Epithelial cell of umbilical artery (primary cell): ENCODE measurements around the gene TUBGCP6. TPM values are rescaled to one million over a fixed set of nuclear protein-coding genes. Genes with fewer than 3 reads are reported as not detected.

Experiments used
- total RNA-seq: library from RNA; depleted of rRNA; stranded (reverse); fragments of >200 nt; gene quantifications from 2 replicates; pipeline ENCODE4 v1.2.3, GENCODE V29; 2014

The TUBGCP6 gene, protein sequence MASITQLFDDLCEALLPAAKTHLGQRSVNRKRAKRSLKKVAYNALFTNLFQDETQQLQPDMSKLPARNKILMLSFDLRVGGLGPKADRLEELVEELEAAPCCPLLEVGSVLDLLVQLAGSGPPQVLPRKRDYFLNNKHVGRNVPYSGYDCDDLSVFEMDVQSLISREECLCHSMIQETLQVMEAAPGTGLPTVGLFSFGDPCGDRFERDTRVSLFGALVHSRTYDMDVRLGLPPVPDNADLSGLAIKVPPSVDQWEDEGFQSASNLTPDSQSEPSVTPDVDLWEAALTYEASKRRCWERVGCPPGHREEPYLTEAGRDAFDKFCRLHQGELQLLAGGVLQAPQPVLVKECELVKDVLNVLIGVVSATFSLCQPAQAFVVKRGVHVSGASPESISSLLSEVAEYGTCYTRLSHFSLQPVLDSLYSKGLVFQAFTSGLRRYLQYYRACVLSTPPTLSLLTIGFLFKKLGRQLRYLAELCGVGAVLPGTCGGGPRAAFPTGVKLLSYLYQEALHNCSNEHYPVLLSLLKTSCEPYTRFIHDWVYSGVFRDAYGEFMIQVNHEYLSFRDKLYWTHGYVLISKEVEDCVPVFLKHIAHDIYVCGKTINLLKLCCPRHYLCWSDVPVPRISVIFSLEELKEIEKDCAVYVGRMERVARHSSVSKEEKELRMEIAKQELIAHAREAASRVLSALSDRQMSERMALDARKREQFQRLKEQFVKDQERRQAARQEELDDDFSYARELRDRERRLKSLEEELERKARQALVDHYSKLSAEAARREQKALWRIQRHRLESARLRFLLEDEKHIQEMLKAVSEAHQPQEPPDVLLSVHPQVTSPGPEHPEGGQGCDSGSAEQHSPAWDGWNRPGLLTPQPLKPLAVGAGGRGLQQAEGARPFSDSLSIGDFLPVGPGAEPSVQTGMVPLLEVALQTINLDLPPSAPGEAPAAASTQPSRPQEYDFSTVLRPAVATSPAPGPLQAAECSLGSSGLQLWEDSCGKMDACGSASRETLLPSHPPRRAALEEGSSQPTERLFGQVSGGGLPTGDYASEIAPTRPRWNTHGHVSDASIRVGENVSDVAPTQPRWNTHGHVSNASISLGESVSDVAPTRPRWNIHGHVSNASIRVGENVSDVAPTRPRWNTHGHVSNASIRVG (N-terminal part only)
- total RNA-seq: 25.0 and 26.1 TPM in 2 replicates

DNA sequence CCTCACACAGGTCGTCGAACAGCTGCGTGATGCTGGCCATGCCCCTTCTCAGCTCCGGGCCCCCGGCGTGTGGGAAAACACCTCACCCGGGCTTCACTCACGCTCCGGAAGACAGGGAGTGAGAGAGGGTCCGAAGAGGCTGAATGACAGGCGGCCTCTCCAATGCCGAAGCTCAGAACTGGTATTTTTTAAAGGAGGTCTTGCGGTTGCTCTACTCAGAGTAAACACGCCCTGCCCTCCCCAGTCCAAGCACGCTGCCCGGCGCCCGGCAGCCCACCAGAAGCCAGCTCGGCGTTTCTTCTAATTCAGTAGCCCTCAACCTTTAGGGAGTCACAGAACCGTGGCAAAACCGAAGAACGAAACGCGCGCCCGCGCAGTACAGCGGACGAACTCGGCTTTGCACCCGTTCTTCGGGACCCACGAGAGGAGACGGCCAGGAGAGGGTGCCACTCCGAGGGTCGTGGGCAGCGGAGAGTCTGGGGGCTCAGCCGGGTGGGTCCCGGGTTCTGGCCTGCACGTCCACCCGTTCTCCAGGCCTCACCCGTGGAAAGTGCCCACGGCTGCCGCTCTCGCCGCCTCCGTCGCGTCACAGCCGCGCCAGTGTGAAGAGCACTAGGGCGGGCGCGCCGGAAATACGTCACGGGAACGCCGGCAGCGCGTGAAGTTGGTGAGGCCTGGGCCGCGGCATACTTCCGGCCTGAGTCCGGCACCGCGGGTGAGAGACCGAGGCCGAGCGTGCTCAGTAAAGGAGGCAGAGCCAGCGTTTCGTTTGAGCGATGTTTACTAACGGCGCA lies at the start of gene TUBGCP6:
Gene TUBGCP6 (minus strand): TSS at position 604 of the 794 bp plus-strand sequence. CDS start 564 bp downstream, at position 40.

DNA sequence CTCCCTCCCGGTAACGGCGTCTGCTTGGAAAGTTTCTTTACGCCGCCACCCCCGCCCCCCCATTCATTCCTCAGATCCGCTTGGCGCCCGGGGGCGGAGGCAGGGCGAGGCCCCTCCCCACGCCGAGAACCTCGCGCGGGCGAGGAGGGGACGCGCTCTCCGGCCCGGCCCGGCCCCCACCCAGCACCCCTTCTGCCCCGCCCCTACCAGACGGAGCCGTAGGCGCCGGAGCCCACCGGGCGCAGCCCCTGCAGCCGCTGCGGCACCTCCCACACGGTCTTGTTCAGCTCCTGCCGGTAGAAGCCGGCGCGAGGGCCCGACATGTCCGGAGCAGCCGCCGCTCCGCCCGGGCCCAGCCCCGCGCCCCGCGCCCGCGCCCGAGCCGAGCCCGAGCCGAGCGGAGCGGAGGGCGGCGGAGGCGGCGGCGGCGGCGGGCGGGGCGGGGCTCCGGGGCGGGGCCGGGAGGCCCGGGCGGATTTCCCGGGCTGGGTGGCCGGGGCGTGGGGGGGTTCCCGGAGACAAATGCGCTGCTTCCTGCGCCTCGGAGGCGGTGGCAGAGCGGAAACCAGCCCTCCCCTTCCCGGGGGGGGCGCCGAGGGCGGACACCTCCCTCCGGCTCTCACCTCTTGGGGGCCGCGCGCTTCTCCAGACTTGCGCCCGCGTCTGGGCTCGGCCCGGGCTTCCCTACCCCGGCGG lies 25.3 kb upstream of the TUBGCP6 start, which contains the start of gene MAPK11:
Gene MAPK11 (minus strand): TSS at position 411 of the 696 bp plus-strand sequence. CDS start 88 bp downstream, at position 323.

DNA sequence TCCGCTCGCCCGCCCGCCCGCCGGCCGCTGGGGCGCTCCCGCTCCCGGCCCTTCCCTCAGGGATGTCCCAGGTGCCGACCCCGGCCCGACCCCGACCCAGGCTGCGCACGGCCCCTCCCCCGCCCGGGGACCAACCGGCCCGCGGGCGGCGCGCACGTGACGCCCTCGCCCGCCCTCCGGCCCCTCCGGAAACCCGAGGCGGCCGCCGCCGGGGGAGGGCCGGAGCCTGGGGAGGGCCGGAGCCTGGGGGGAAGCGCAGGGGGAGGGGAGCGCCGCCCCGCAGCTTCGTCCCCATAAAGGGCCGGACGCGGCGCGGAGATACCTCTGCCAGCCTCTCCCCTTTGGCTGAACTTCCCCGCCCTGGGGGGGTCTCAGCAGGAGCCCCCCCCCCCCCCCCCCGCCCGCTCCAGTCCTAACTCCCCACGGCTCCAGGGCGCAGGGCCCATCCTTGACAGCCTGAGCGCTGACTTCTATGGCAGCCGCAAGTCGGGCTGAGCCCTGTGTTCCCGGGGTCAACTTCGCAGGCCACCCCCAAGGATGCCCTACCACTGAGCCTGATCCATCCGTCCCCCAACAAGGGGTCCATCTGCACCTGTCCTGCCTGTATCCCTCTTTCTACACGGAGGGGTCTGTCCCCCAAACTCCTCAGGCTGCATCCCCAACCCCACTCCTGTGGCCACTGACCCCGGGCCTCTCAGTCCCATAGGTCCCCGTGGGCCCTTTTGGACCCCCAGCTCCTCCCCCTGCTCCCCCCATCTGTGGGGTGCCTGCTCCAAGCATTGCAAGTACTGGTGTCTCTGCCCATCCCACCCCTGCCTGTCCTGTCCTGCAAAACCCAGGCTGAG lies 17.0 kb upstream of the TUBGCP6 start, which contains the start of gene MAPK12:
Gene MAPK12 (minus strand): TSS at position 69 of the 845 bp plus-strand sequence. CDS start 174 bp downstream, outside the sequence.

DNA sequence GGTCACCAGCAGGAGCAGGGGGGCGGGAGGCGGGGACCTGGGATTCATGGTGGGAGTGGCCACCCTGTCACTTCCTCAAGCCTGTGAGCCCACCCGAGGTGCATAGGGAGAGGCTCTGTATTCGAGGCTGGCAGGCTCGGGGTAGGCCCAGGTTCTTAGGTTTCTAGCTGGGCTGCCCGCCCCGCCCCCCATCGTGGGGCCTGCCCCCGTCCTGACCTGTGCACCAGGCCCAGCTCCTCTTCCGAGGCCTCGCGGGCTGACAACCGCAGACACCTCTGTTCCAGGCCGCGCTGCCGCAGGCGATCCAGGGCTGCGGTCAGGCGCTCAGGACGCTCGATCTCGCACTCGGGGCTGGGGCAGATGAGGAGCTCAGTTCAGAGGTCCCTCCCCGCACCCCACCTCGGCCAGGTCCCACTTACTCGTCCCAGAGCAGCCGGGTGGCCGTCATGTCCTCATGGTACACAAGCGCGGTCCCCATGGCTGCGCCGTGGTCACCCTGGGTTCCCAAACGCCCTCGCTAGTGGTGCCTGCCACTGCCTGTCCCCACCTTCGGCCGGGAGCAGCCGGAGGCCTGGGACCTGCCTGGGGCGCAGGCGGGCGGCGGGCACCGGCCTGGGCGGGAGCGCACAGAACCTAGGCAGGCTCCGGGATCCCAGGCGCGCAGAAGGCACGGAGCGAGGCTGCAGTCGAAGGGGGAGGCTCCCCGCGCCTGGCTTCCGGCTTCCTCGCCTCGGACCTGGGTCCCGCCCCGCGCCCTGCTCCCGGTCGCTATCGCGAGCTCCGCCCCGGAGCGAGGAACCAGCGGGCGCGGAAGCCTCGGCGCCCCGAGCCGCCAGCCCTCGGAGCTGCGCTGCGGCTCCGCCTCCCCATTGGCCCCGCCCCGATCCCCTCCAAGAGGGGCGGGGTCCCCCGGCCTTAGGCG lies 6.0 kb upstream of the TUBGCP6 start, which contains the start of gene HDAC10:
Gene HDAC10 (minus strand): TSS at position 711 of the 922 bp plus-strand sequence. CDS start 233 bp downstream, at position 478.

DNA sequence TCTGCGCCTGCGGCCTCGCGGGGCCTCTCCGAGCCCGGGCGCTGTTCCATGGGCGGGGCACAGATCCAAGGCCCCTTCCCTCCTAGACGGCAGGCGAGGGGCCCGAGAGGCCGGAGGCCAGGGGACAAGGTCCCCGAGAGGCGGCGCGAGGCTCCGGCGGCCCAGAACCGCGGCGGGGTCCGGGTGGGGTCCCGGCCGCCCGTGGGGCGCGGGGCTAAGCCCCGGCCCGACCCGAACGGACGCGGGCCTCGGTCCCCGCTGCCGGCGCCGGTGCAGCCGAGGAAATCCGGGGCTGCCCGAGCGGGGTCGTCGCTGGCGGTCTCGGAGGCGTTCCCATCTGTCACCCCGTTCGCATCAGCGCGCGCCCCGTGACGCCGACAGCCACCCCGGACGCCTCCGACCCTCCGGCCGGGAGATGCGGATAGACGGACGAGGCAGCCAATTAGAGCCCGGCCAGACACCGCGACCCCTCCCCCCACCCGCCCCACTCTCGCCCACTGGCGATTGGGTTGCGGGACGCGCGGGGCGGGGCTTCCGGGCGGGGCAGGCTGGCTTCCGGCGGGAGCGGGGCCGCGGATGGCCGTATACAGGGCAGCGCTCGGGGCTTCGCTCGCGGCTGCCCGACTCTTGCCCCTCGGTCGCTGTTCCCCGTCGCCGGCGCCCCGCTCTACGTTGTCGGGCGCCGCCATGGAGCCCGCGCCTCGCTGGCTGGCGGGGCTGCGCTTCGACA lies 44.2 kb downstream of the TUBGCP6 start, which contains the start of gene SELENOO:
Gene SELENOO (plus strand): TSS at position 551 of the 730 bp plus-strand sequence. CDS start 26 bp downstream, at position 577.

DNA sequence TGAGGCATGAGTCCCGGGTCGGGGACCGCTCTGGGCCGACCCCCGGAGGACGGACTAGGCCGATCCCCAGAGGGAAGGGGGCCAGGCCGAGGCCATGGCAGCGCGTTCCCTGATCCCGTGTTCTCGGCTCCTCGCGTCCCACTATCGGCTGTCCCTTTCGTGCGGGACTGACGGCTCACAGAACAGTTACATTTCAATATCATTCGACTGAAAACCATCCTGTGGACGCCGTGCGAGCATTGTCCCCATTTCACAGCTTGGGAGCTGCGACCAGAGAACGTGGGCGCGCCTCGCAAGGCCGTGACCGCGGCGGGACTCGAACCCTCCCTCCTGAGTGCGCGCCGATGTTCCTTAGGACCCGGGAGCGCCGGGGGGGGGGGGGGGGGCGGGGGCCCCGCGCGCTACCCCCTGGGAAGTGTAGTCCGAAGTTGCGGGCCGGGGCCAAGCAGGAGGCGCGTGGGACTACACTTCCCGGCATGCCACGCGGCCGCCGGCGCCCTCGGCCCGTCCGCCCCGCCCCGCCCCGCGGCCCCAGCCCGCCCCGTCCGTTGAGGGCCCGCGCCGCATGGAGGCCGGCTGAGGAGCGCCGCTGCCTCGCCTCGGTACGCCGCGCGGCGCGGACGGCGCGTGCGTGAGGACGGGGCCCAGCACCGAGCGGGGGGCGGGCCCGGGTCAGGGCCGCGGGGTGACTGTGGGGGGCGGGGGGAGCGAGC lies 59.3 kb downstream of the TUBGCP6 start, which contains the start of gene TRABD:
Gene TRABD (plus strand): TSS at position 539 of the 713 bp plus-strand sequence. CDS start 7,148 bp downstream, outside the sequence.

DNA sequence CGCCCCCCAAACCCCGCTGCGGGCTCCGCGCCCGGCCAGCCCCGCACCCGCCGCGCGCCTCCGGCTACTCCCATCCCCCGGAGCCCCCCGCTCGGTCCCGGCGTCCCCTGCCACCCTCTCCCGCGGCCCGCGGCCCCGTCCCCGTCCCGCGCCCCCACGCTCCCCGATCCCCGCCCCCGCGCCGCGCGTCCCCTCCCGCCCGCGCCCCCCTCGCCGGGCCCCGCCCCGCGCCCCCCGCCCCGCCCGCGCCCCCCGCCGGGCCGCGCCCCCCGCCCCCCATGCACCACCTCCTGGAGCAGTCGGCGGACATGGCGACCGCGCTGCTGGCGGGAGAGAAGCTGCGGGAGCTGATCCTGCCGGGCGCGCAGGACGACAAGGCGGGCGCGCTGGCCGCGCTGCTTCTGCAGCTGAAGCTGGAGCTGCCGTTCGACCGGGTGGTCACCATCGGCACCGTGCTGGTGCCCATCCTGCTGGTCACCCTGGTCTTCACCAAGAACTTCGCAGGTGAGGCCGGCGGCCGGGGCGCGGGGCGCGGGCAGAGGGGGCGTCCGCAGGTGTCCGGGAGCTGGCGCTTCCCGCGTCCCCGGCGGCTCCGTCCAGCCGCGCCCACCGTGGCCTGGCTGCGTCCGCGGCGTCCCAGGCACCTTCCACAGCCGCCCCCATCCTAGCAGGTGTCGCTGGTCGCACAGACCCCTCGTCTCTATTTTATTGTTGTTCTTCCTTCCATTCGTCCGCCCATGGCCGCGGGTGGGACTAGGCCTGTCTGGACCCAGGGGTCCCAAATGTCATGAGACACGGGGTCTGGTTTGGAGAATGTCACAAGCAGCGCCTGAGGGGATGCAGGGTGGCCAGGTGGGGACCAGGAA lies 74.1 kb downstream of the TUBGCP6 start, which contains the start of gene PANX2:
Gene PANX2 (plus strand): TSS at position 279 of the 866 bp plus-strand sequence. CDS start 0 bp downstream, at position 279.

Other genes with a start within 250 kb of the TUBGCP6 start
- gene IL17REL, start 232.3 kb downstream of the TUBGCP6 start, total RNA-seq: 0.15 TPM in 1 of 2 replicates, not detected in the other
- not detected in 2 replicates for gene TTLL8, start 186.7 kb downstream of the TUBGCP6 start, total RNA-seq
- not detected in 2 replicates for gene MLC1, start 159.6 kb downstream of the TUBGCP6 start, total RNA-seq
- gene MOV10L1, start 155.0 kb downstream of the TUBGCP6 start, total RNA-seq: 14.9 and 15.2 TPM in 2 replicates
- 0.15 and 0.65 TPM in 2 replicates for gene PANX2, start 74.3 kb downstream of the TUBGCP6 start, total RNA-seq
- gene TRABD, start 59.1 kb downstream of the TUBGCP6 start, total RNA-seq: 26.9 and 36.7 TPM in 2 replicates
- gene SELENOO, start 44.0 kb downstream of the TUBGCP6 start, total RNA-seq: 22.1 and 29.2 TPM in 2 replicates
- gene HDAC10, start 6.2 kb upstream of the TUBGCP6 start, total RNA-seq: 20.5 and 20.7 TPM in 2 replicates
- 50.7 and 59.1 TPM in 2 replicates for gene MAPK12, start 16.7 kb upstream of the TUBGCP6 start, total RNA-seq
- 10.5 and 17.9 TPM in 2 replicates for gene MAPK11, start 25.4 kb upstream of the TUBGCP6 start, total RNA-seq
- 44.5 and 45.5 TPM in 2 replicates for gene PLXNB2, start 62.6 kb upstream of the TUBGCP6 start, total RNA-seq
- gene DENND6B, start 82.0 kb upstream of the TUBGCP6 start, total RNA-seq: 0.76 and 1.3 TPM in 2 replicates
- 44.5 and 58.5 TPM in 2 replicates for gene PPP6R2, start 98.3 kb upstream of the TUBGCP6 start, total RNA-seq
- gene SBF1, start 230.0 kb upstream of the TUBGCP6 start, total RNA-seq: 40.4 and 40.6 TPM in 2 replicates
- 0.46 and 0.97 TPM in 2 replicates for gene ADM2, start 236.5 kb upstream of the TUBGCP6 start, total RNA-seq
- not detected in 2 replicates for gene MIOX, start 241.8 kb upstream of the TUBGCP6 start, total RNA-seq